Measurements from ENCODE around the gene URB1.

Gene URB1

GRCh38 chr21:32332463-32332951 is 60.3 kb downstream of the URB1 start:
- Histone ChIP-seq H3K27me3 (ENCODE audit: control insufficient read depth, insufficient read depth, low read length) (no peaks in the 10 kb centered on the region), H3K9me3 (ENCODE audit: control insufficient read depth, insufficient read depth, low read length) (no peaks in the 10 kb centered on the region), H3K4me3 (ENCODE audit: low read length) (no peak overlapping the region), H3K27ac (ENCODE audit: low read length) (no peak overlapping the region), H3K36me3 (ENCODE audit: control insufficient read depth, insufficient read depth, low read length) (peaks cover 12% of the 10 kb centered on the region; the same call in 1 of the 2 replicates), H3K4me1 (ENCODE audit: control insufficient read depth, insufficient read depth, low read length) (no peaks in the 10 kb centered on the region)
- WGBS (ENCODE audit: insufficient coverage, insufficient read length) = no CpG with 5 or more reads among the region's 1 CpG
- no peak for DNase-seq (ENCODE audit: low read depth, low spot score)

- H3K4me1 ChIP-seq (ENCODE audit: control insufficient read depth, insufficient read depth, low read length) = no peaks in the 10 kb centered on the region
- no peak overlapping the region for H3K27ac ChIP-seq (ENCODE audit: low read length)
- no peak for DNase-seq (ENCODE audit: low read depth, low spot score)
- H3K27me3 ChIP-seq (ENCODE audit: control insufficient read depth, insufficient read depth, low read length) = no peaks in the 10 kb centered on the region
- H3K9me3 ChIP-seq (ENCODE audit: control insufficient read depth, insufficient read depth, low read length) = no peaks in the 10 kb centered on the region
- H3K4me3 ChIP-seq (ENCODE audit: low read length) = no peak overlapping the region
- WGBS (ENCODE audit: insufficient coverage, insufficient read length) = no CpG with 5 or more reads among the region's 9 CpGs
- peaks cover 9% of the 10 kb centered on the region; the same call in 1 of the 2 replicates for H3K36me3 ChIP-seq (ENCODE audit: control insufficient read depth, insufficient read depth, low read length)
These were observed 61.1 kb downstream of the URB1 start for GRCh38 chr21:32331444-32332305.

GRCh38 chr21:32330784-32331311 is 62.0 kb downstream of the URB1 start:
- no peak for DNase-seq (ENCODE audit: low read depth, low spot score)
- Histone ChIP-seq H3K9me3 (ENCODE audit: control insufficient read depth, insufficient read depth, low read length) (no peaks in the 10 kb centered on the region), H3K4me3 (ENCODE audit: low read length) (no peak overlapping the region), H3K36me3 (ENCODE audit: control insufficient read depth, insufficient read depth, low read length) (peaks cover 5% of the 10 kb centered on the region; the same call in 1 of the 2 replicates), H3K27ac (ENCODE audit: low read length) (no peak overlapping the region), H3K27me3 (ENCODE audit: control insufficient read depth, insufficient read depth, low read length) (no peaks in the 10 kb centered on the region), H3K4me1 (ENCODE audit: control insufficient read depth, insufficient read depth, low read length) (no peaks in the 10 kb centered on the region)
- no CpG with 5 or more reads among the region's 4 CpGs for WGBS (ENCODE audit: insufficient coverage, insufficient read length)

- Histone ChIP-seq H3K27ac (ENCODE audit: low read length) (no peak overlapping the region), H3K9me3 (ENCODE audit: control insufficient read depth, insufficient read depth, low read length) (no peaks in the 10 kb centered on the region), H3K4me3 (ENCODE audit: low read length) (no peak overlapping the region), H3K27me3 (ENCODE audit: control insufficient read depth, insufficient read depth, low read length) (no peaks in the 10 kb centered on the region), H3K4me1 (ENCODE audit: control insufficient read depth, insufficient read depth, low read length) (no peaks in the 10 kb centered on the region), H3K36me3 (ENCODE audit: control insufficient read depth, insufficient read depth, low read length) (peaks cover 6% of the 10 kb centered on the region)
- no CpG with 5 or more reads among the region's 3 CpGs for WGBS (ENCODE audit: insufficient coverage, insufficient read length)
- no peak for DNase-seq (ENCODE audit: low read depth, low spot score)
These were observed 63.0 kb downstream of the URB1 start for GRCh38 chr21:32329776-32330175.

GRCh38 chr21:32329331-32329730 is 63.5 kb downstream of the URB1 start:
- no CpG with 5 or more reads among the region's 2 CpGs for WGBS (ENCODE audit: insufficient coverage, insufficient read length)
- no peaks in the 10 kb centered on the region for H3K9me3 ChIP-seq (ENCODE audit: control insufficient read depth, insufficient read depth, low read length)
- H3K36me3 ChIP-seq (ENCODE audit: control insufficient read depth, insufficient read depth, low read length) = peaks cover 10% of the 10 kb centered on the region
- no peaks in the 10 kb centered on the region for H3K4me1 ChIP-seq (ENCODE audit: control insufficient read depth, insufficient read depth, low read length)
- no peak overlapping the region for H3K4me3 ChIP-seq (ENCODE audit: low read length)
- DNase-seq (ENCODE audit: low read depth, low spot score) = no peak
- H3K27ac ChIP-seq (ENCODE audit: low read length) = no peak overlapping the region
- H3K27me3 ChIP-seq (ENCODE audit: control insufficient read depth, insufficient read depth, low read length) = no peaks in the 10 kb centered on the region

- no peak for DNase-seq (ENCODE audit: low read depth, low spot score)
- WGBS (ENCODE audit: insufficient coverage, insufficient read length) = no CpG with 5 or more reads among the region's 3 CpGs
- H3K27ac ChIP-seq (ENCODE audit: low read length) = no peak overlapping the region
- no peaks in the 10 kb centered on the region for H3K9me3 ChIP-seq (ENCODE audit: control insufficient read depth, insufficient read depth, low read length)
- no peaks in the 10 kb centered on the region for H3K4me1 ChIP-seq (ENCODE audit: control insufficient read depth, insufficient read depth, low read length)
- no peaks in the 10 kb centered on the region for H3K27me3 ChIP-seq (ENCODE audit: control insufficient read depth, insufficient read depth, low read length)
- H3K4me3 ChIP-seq (ENCODE audit: low read length) = no peak overlapping the region
- H3K36me3 ChIP-seq (ENCODE audit: control insufficient read depth, insufficient read depth, low read length) = peaks cover 17% of the 10 kb centered on the region
These were observed 64.2 kb downstream of the URB1 start for GRCh38 chr21:32328595-32328994.

- Histone ChIP-seq H3K9me3 (ENCODE audit: control insufficient read depth, insufficient read depth, low read length) (no peaks in the 10 kb centered on the region), H3K36me3 (ENCODE audit: control insufficient read depth, insufficient read depth, low read length) (peaks cover 40% of the 10 kb centered on the region), H3K27ac (ENCODE audit: low read length) (no peak overlapping the region), H3K27me3 (ENCODE audit: control insufficient read depth, insufficient read depth, low read length) (no peaks in the 10 kb centered on the region), H3K4me3 (ENCODE audit: low read length) (no peak overlapping the region), H3K4me1 (ENCODE audit: control insufficient read depth, insufficient read depth, low read length) (no peaks in the 10 kb centered on the region)
- DNase-seq (ENCODE audit: low read depth, low spot score) = no peak
- no CpG with 5 or more reads among the region's 8 CpGs for WGBS (ENCODE audit: insufficient coverage, insufficient read length)
These were observed 67.1 kb downstream of the URB1 start for GRCh38 chr21:32325706-32326105.

- no peak overlapping the region for H3K4me3 ChIP-seq (ENCODE audit: low read length)
- H3K27ac ChIP-seq (ENCODE audit: low read length) = no peak overlapping the region
- no peaks in the 10 kb centered on the region for H3K4me1 ChIP-seq (ENCODE audit: control insufficient read depth, insufficient read depth, low read length)
- peaks cover 57% of the 10 kb centered on the region for H3K36me3 ChIP-seq (ENCODE audit: control insufficient read depth, insufficient read depth, low read length)
- no CpG with 5 or more reads among the region's 10 CpGs for WGBS (ENCODE audit: insufficient coverage, insufficient read length)
- H3K27me3 ChIP-seq (ENCODE audit: control insufficient read depth, insufficient read depth, low read length) = no peaks in the 10 kb centered on the region
- DNase-seq (ENCODE audit: low read depth, low spot score) = no peak
- no peaks in the 10 kb centered on the region for H3K9me3 ChIP-seq (ENCODE audit: control insufficient read depth, insufficient read depth, low read length)
These were observed 70.1 kb downstream of the URB1 start for GRCh38 chr21:32322676-32323075.

GRCh38 chr21:32322103-32322502 is 70.7 kb downstream of the URB1 start:
- H3K36me3 ChIP-seq (ENCODE audit: control insufficient read depth, insufficient read depth, low read length) = peaks cover 62% of the 10 kb centered on the region
- WGBS (ENCODE audit: insufficient coverage, insufficient read length) = no CpG with 5 or more reads among the region's 12 CpGs

GRCh38 chr21:32321480-32321879 is 71.3 kb downstream of the URB1 start:
- H3K36me3 ChIP-seq (ENCODE audit: control insufficient read depth, insufficient read depth, low read length) = peaks cover 68% of the 10 kb centered on the region
- H3K27ac ChIP-seq (ENCODE audit: low read length) = no peak overlapping the region

More at GRCh38 chr21:32322103-32322502, 70.7 kb downstream of the URB1 start:
- DNase-seq (ENCODE audit: low read depth, low spot score) = no peak
- Histone ChIP-seq H3K4me1 (ENCODE audit: control insufficient read depth, insufficient read depth, low read length) (no peaks in the 10 kb centered on the region), H3K27me3 (ENCODE audit: control insufficient read depth, insufficient read depth, low read length) (no peaks in the 10 kb centered on the region), H3K27ac (ENCODE audit: low read length) (no peak overlapping the region), H3K9me3 (ENCODE audit: control insufficient read depth, insufficient read depth, low read length) (no peaks in the 10 kb centered on the region), H3K4me3 (ENCODE audit: low read length) (no peak overlapping the region)

More at GRCh38 chr21:32321480-32321879, 71.3 kb downstream of the URB1 start:
- no CpG with 5 or more reads among the region's 13 CpGs for WGBS (ENCODE audit: insufficient coverage, insufficient read length)
- Histone ChIP-seq H3K9me3 (ENCODE audit: control insufficient read depth, insufficient read depth, low read length) (no peaks in the 10 kb centered on the region), H3K4me1 (ENCODE audit: control insufficient read depth, insufficient read depth, low read length) (no peaks in the 10 kb centered on the region), H3K4me3 (ENCODE audit: low read length) (no peak overlapping the region), H3K27me3 (ENCODE audit: control insufficient read depth, insufficient read depth, low read length) (no peaks in the 10 kb centered on the region)
- DNase-seq (ENCODE audit: low read depth, low spot score) = no peak

Measured in iPS DF 6.9 (cell line).